DND-41 (cell line): ENCODE measurements around the gene C9orf85.
"Not testable (repeated sequence)": the region's sequence is repeated elsewhere in the genome, so short reads cannot be mapped to it uniquely, and the experiment has no call there.

ENCODE experiments used
- CTCF ChIP-seq: IDR thresholded peaks from 2 replicates; pipeline ENCODE4 v1.5.1; 2012; ENCODE audit warnings: borderline replicate concordance, low read length, moderate library complexity, mild to moderate bottlenecking; ENCODE audit not compliant: poor library complexity, severe bottlenecking; ENCODE audit errors: extremely low read depth
- EZH2 ChIP-seq: IDR thresholded peaks from 3 replicates; pipeline ENCODE4 v1.6.1; 2012; ENCODE audit warnings: borderline replicate concordance, low read depth, mild to moderate bottlenecking, moderate library complexity, low read length, inconsistent platforms; ENCODE audit not compliant: severe bottlenecking

GRCh38 chr9:72007726-72008125 is 96.3 kb downstream of the C9orf85 start:
- not testable (repeated sequence) for TF ChIP-seq CTCF, EZH2
